Activated CD8-positive, alpha-beta memory T cell treated with anti-CD3 and anti-CD28 coated beads, Interleukin-2, amount 50 U/mL, for 1 hour (primary cell): Measurements from ENCODE around the gene PARD3.
"Not testable (repeated sequence)": the region's sequence is repeated elsewhere in the genome, so short reads cannot be mapped to it uniquely, and the experiment has no call there.

Experiments
- DNase-seq: peaks from one replicate; pipeline ENCODE4 v3.0.0-alpha.2; 2020; ENCODE audit errors: extremely low read depth

PARD3 gene

GRCh38 chr10:34797155-34797554 is 17.9 kb downstream of the PARD3 start:
- DNase-seq: no peak

DNA sequence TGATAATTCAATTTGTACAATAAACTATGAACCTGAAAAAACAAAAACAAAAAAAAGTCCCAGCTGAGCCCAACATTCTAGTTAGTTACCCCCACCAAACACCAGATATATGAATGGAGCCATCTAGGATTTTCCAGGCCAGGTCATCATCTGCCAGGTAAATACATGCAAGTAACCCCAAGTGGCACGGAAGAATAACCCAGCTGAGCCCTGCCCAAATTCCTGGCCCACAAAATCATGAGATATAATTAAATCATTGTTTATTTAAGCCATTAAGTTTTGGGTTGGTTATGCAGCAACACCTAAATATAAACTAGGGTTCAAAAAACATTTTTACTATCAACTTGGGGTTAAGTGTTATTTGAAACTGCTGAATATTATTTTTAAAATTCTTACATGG is 19.0 kb downstream of the PARD3 start:
- no peak for DNase-seq

GRCh38 chr10:34795334-34795733 is 19.8 kb downstream of the PARD3 start:
- no peak for DNase-seq

DNA sequence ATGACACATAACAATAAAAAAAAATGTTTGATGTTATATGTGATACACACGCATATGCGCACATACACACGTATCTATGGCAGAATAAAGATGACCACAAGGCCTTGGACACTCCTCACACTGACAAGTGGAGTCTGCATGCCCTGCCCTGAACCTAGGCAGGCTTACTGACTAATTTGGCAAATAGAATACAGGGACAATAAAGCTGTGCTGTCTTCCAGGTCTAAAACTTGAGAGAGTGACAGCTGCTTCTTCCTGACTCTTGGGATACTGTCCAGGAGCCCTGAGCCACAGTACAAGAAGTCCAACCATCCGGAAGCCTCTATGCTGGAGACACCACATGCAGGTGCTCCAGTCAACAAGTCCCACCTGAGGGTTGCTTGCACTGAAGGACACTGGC is 20.3 kb downstream of the PARD3 start:
- DNase-seq: no peak

- not testable (repeated sequence) for DNase-seq
These were observed 21.5 kb downstream of the PARD3 start for GRCh38 chr10:34793581-34793980.

DNA sequence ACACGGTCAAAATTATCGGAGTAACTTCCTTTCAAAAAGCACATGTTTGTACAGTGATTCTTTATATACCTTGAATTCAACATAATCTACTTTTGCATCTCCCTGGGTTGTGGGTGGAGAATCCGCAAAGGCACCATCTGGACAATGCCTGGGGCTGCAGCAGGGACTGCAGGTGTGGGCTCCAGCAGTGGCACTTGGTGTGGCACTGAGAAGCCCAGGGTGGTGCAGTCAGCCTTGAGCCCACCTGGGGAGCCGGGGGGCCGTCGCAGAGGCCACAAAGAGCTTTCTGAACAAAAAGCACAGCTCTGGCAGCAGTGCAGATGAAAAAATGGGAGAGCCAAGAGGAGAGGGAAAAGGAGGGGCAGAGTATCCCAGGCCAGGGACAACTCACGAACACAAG is 22.2 kb downstream of the PARD3 start:
- no peak for DNase-seq

GRCh38 chr10:34791947-34792346 is 23.1 kb downstream of the PARD3 start:
- no peak for DNase-seq

DNA sequence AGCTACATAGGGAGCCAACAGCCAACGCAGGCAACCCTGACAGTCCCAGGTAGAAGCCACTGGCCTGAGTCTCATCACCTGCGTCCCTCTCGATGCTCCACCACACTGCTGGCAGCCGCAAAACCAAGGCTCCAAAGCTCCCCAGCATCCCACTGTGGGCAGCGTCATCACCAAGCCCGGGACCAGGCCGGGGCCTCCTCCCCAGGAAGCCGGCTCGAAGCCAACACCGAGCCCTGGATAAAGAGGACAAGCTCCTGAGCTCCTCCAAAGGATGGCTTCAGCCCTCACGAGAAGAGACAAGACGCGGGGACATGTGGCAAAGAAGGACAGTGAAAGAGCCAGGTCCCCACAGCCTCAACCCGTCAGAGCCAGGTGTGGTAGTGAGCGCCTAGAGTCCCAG is 23.9 kb downstream of the PARD3 start:
- no peak for DNase-seq

- DNase-seq: no peak
These were observed 25.1 kb downstream of the PARD3 start for GRCh38 chr10:34789966-34790506.

- no peak for DNase-seq
These were observed 28.6 kb downstream of the PARD3 start for GRCh38 chr10:34786464-34786863.

- no peak for DNase-seq
These were observed 33.4 kb downstream of the PARD3 start for GRCh38 chr10:34781711-34782110.

DNA sequence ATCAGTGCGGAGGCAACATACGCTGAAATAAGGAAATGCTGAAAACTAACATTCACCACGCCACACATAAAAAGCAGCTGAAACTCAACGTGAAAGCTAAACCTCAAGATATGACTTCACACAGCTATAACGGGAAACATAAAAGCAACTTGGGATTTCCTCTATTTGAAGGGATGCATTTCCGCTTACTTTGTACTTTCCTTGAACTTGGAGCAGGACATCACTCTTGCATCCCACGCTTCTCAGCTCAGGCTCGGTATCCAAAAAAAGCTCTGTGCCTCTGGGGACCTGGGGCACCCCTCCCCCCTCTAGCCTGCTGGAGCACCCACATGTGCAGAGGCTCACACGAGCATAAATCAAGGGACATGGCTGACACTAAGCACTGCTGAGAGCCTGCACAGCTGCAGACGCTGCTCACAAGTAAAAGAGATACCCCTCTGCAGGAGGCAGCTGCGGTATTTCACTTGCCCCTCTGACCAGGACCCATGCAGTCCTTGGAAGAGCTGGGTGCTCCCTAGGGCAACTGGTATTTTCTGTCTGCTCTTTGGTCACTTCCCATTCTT is 34.2 kb downstream of the PARD3 start:
- DNase-seq: no peak

- DNase-seq: no peak
These were observed 36.9 kb downstream of the PARD3 start for GRCh38 chr10:34778237-34778636.

DNA sequence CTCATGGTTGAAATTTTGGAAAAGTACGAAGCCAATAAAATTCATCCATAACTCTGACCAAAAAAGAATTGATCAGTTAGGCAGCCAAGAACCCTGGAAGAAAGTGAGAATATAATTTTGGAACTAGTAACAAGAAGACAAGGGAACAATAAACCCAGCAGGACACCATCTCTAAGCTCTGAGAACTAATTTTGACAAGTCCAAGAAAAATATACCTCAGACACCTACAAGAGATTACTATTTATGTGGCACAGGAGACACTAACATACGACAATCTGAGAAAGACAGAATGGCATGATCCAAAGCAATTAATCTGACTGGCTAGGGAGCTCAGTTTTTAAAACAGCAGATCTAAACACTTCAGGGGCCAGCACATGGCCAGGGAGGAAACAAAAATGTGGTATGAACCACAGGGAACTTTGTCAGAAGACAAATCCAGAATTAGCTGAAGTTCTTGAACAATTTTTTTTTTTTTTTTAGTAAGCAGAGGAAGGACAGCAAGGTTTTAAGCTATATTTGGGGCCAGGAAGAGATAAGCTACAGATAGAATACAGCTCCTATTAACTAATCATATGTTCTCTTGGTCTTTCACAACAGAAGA is 38.9 kb downstream of the PARD3 start:
- DNase-seq: no peak

GRCh38 chr10:34775044-34775637 is 40.0 kb downstream of the PARD3 start:
- DNase-seq: no peak

DNA sequence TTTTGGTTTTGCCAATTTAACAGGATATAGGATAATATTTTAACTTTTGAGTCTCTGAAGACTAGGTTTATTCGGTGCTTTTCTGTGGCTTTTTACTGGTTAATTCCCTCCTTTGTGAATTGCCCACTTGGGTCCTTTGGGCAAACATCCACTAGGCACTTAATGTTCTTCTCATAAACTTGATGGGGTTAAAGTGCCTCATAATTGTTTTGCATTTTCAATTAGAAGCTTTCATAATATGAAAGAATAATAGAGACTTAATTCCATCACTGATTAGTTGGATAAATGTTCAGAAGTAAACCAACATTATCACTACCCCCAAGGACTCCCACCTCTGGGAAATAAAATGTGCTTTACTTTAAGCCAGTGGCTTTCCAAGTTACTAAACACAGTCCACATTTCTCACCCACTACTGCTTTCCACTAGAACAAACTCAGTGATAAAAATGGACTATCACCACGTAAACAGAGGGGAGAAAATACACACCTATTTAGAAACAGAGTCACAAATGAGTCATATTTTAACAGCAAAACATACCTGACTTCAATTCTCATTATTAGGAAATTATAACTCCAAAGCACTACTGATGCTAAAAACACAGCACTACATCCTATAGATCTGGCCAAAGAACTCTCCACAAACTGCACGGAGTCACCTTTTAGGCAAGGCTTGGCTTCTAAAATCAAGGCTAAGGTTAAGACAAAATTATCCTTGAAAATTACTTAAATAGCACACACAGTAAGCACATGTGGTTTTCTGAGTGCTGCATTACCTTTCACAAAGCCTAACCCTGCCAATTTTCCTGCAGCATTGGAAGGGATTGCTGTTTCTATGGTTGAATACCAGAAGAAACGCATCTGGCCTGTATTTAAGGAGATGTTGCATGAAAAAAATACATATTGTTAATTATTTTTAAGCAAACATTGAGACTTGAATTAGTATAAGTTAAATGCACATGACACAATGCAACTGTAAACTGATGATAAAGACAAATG is 41.2 kb downstream of the PARD3 start:
- no peak for DNase-seq

- DNase-seq: no peak
These were observed 43.6 kb downstream of the PARD3 start for GRCh38 chr10:34771525-34771924.

DNA sequence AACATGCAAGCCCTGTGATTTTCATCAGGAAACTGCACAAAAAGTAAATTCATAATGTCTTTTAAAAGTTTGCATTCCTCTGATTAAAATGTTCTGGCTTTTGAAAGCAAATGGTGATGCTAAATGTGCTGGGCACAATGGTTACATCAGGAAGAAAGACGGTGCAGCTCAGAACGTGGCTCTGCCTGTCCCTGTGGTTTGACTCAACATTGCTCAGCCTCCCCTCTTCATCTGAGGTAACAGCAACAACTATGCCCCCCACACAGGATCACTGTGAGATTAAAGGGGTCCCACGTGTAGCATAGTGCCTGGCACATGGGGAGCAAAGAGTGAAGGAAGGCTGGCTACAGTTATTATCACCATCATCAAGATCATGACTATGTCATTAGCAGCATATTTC is 44.0 kb downstream of the PARD3 start:
- DNase-seq: no peak

DNA sequence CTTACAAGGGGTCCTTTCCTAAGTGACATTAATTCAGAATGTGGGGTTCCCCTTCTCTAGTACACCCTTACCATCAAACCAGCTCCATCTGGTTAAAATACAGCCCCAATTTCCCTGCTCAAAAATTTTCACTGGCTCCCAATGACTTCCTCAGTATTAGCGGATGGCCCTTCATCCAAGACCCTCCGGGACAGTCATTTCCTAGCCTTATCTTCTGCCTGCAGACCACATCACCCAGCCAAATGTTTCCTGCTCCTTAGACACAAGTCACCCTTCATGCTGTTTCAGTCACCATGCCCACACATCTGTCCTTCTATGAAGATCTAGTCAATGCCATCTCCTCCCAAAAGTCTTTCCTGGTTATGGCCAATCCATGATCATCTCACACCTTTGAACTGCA is 45.2 kb downstream of the PARD3 start:
- DNase-seq: no peak

GRCh38 chr10:34768972-34769330 is 46.1 kb downstream of the PARD3 start:
- DNase-seq: no peak

- DNase-seq: no peak
These were observed 46.7 kb downstream of the PARD3 start for GRCh38 chr10:34768261-34768971.
